HG03045 (cell line): ENCODE results near the gene LYPD3.

Source experiments
- ATAC-seq: cut with Tn5 transposase; IDR thresholded peaks from one replicate; pipeline ENCODE4 v1.9.1; 2021; ENCODE audit warnings: mild to moderate bottlenecking, moderate library complexity; ENCODE audit not compliant: unreplicated experiment

Gene LYPD3

DNA sequence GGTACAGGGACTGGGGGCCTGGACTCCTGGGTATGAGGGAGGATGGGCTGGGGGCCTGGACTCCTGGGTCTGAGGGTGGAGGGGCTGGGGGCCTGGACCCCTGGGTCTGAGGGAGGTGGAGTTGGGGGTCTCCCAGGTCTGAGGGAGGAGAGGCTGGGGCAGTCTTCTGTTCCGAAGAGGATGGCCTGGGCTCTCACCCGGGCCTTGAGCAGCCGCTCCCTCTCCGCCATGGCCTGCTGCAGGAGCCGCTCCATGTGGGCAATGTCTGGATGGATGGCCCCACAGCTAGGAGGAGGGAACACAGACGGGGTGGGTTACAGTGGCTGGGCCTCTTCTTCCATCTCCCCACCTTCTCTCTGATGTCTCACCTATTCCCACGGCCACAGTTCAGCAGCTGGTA is 21.0 kb upstream of the LYPD3 start:
- no peak for ATAC-seq

- no peak for ATAC-seq
These were observed 20.5 kb upstream of the LYPD3 start for GRCh38 chr19:43485951-43486350.

- no peak for ATAC-seq
These were observed 17.9 kb upstream of the LYPD3 start for GRCh38 chr19:43483281-43483680.

DNA sequence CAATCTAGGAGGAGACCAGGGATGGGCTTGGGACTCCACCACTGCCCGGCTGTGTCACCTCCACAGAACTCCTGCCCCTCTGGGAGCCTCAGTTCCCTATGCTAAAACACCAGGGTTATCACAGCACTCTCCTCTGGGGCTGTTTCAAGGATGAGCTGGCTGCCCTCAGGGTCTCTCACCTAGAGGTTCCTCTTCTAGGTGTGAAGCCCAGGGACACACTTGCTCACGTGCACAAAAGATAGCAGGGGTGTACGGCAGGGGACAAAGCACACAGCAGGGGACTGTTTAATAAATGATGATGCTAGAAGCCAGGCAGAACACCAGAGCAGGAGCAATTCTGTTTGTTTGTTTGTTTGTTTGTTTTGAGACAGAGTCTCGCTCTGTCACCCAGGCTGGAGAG is 16.8 kb upstream of the LYPD3 start:
- no peak for ATAC-seq

DNA sequence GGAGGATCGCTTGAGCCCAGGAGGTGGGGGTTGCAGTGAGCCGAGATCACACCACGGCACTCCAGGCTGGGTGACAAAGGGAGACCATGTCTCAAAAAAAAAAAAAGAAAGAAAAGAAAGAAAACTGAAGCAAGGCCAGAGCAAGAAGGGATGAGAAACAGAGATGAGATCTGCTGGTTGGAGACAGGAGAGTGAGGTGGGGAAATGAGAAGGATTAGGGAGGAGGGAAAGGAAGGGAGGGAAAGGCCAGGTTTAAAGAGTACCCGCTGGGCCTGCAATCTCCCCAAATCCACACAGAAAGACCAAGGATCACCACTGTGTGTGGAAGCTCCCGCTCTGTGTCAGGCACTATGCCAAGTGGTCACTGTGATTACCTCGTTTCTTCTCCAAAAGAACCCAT is 16.3 kb upstream of the LYPD3 start:
- ATAC-seq = no peak

GRCh38 chr19:43480574-43480973 is 15.2 kb upstream of the LYPD3 start:
- ATAC-seq = no peak

GRCh38 chr19:43479961-43480561 is 14.7 kb upstream of the LYPD3 start:
- ATAC-seq = no peak

GRCh38 chr19:43479226-43479625 is 13.8 kb upstream of the LYPD3 start:
- no peak for ATAC-seq

DNA sequence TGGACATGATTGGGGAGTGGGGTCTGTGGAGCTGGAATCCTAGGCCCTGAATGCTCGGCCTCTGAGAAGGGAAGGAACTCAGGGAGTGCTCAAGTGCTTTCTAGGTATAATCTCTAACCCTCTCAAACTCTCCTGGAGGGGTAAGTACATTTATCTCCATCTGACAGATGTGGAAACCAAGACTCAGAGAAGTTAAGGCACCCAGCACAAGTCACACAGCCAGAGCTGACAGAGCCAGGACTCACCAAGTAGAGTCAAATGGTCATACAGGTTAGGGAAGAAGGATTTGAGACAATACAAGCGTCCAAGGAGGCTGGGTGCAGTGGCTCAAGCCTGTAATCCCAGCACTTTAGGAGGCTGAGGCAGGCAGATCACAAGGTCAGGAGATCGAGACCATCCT is 12.9 kb upstream of the LYPD3 start:
- no peak for ATAC-seq

DNA sequence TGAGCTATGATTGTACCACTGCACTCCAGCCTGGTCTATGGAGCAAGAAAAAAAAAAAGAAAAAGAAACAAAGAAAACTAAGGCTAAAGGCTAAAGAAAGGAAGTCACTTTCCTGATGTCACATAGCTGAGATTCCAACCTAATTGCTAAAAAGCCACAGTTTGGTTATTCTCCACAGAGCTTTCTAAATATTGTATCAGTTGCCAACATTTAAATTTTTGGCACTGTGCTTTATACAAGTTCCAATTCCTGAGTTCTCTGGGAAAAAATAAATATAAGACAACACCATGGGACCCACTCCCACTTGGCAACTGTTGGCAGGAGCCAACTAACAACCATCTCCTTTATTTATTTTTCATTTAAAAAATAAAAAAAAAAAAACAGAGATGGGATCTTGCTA is 11.2 kb upstream of the LYPD3 start:
- no peak for ATAC-seq

- no peak for ATAC-seq
These were observed 9.7 kb upstream of the LYPD3 start for GRCh38 chr19:43474986-43475705.

GRCh38 chr19:43474487-43474886 is 9.1 kb upstream of the LYPD3 start:
- ATAC-seq = no peak

DNA sequence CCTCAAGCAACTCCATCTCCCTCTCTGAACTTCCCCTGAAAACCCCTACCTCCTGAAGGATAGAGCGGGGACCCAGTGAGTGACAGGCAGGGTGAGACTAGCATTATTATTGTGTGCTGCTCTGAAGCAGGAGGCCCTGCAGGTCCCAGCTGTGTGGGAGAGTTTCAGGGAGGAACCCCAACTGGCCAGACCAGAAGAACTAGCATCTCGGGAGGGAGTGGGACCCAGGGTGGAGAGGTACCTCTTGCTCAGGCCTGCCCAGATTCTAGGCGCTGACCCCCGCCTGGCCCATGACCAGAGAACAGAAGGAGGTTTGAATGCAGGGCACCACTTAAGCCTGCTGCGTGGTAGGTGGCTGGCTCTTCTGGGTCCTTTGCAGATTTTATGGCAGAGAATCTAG is 5.7 kb upstream of the LYPD3 start:
- no peak for ATAC-seq

GRCh38 chr19:43470288-43470687 is 4.9 kb upstream of the LYPD3 start:
- no peak for ATAC-seq

DNA sequence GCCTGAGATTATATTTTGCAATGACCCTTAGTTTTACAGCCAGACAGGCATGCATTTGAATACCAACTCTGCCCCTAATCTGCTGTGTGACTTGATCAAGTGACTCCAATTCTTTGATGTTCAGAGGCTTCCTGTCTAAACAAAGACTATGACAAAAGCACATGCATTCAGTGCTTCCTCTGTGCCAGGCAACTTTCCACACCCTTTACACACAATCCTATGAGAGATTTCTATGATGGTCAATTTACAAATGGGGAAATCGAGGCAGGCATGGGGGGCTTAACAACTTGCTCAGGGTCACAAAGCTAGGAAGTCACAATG is 3.7 kb upstream of the LYPD3 start:
- no peak for ATAC-seq

DNA sequence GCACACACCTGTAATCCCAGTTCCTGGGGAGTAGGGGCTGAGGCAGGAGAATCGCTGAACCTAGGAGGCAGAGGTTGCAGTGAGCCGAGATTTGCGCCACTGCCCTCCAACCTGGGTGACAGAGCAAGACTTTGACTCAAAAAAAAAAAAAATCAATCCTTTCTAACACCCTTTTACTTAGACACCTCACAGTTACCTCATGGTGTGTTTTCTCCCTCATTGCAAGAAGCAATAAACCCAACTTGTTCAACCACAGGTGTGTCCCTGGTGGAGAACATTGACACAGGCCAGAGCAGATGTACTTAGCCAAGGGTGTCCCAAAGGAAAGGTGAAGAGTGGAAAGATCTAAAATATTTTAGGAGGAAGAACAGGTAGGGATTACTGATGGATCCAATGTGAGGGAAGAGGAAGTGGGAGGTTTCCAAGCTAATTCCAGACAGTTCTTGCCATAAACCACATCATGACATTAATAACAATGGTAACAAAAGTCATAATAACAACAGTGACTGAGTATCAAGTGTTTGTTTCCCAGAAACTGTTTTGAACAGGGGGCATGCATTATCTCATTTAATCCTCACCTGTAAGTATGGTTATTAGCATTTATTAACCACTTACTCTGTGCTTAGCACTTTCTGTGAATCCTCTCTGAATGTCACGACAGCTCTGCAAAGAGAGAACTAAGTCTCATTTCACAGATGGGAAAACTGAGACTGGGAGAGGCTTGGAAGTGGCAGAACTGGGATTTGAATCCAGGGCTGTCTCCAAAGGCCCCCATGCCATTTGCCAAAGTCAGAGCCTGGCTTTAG is 3.1 kb upstream of the LYPD3 start:
- ATAC-seq = no peak

GRCh38 chr19:43467730-43468129 is 2.3 kb upstream of the LYPD3 start:
- no peak for ATAC-seq

DNA sequence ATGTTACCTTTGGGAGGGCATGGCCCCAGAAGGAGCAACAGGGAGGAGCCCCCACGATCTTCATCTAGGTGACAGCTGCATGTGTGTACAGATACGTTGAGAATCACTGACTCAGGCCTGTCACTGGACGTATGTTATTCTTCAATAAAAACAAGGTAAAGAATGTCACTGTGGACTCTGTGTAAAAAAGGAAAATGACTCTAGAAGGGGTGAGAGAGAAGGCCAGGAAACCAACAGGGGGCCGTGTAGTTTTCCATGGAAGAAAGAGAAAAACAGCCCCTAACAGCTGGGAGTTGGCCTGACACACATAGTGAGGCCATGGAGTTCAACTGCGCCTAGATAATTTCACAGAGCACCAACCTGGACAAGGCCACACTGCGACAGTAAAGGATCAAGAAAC is 1.9 kb upstream of the LYPD3 start:
- ATAC-seq = no peak

- no peak for ATAC-seq
These were observed 1.4 kb upstream of the LYPD3 start for GRCh38 chr19:43466793-43467192.

DNA sequence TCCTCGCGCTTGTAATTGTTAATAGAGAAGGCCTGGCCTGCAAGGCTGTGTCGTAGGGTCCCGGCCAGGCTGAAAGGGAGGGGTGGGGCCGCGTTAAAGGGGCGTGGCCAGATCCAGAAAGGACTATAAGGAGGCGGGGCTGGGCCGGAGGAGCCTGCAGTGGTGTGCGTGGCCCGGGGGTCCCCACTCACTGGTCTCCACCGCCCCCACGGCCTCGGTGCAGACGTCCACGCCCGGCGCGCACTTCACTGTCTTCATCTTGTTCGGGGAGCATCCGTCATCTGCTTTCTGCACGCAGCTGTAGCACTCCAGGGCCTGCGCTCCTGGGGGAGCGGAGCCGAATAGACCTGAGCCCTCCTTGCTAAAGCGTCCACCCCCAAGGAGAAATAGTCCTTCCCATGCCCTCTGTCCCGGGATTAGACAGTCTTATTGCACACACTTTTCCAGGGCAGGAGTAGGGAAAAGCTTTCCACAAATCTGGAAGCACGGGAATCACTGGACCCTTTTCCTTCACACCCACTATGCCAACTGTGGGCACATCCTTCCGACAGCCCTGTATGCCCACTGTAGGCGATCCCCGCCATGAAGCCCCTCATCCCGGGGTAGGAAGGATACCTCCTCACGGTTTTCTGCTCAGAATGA is 1.2 kb downstream of the LYPD3 start:
- peak; percentile 28 for ATAC-seq

DNA sequence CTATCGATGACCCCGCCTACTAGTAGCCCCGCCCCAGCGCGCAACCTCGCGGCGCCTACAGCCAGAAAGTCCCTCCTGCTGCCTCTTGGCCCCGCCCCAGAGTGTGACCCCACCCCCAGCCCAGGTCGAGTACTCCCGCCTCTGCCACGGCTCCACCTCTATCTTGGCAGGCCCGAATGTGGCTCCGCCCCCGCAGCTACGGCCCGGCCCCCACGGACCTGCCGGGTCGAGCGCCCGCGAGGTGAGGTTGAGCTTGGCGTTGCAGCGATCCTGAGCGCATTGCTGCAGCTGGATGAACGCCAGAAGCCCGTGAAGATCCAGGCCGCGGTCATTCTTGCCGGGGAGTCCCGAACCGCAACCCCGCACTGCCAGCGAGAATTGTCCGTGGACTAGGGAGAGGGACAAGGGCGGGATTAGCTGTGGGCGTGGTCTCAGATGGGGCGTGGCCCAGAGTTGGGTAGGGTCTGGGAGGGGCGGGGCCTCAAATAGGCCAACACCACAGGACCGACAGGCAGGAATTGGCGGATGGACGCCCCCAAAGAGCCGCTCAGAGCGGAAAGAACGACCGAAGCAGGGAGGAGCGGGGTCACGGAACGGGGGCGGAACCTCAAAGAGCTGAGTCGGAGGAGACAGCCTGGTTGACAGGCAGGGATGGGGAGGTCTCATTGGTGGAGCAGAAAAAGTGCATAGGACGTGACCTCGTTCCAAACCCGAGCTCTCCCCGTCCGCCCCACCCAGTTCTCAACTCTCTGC is 1.9 kb downstream of the LYPD3 start:
- ATAC-seq = peak; percentile 84
